Body of pancreas (tissue), 4 donors: ENCODE data around the gene PGP. TPM values are rescaled to one million over a fixed set of nuclear protein-coding genes. Genes with fewer than 3 reads are reported as not detected.

Experiments used
- ATAC-seq: fragments of 150-250 bp; one replicate; pipeline ENCODE4 v1.9.1; 2016
- DNase-seq, 4 donors: peaks; one replicate each; pipeline ENCODE4 v3.0.0-alpha.2; 2019
- H3K27ac ChIP-seq, 4 donors: fragments of 200-600 bp; sonication (generic); 1 replicate in 3 of 4; 2 replicates in 1 of 4; pipeline versions ENCODE4 v1.5.1 to v1.6.1; 2016 to 2019; ENCODE audit warnings: mild to moderate bottlenecking in 1 of 4, mixed read lengths in 1 of 4, moderate library complexity in 1 of 4
- H3K27me3 ChIP-seq, 2 donors: fragments of 200-600 bp; sonication (generic); one replicate each; pipeline ENCODE4 v1.6.0; 2016; ENCODE audit warnings: mild to moderate bottlenecking in 1 of 2
- H3K36me3 ChIP-seq, 2 donors: fragments of 200-600 bp; sonication (generic); replicated peaks in 1 of 2; 2 replicates each; pipeline ENCODE4 v1.5.1; 2016; ENCODE audit warnings: low read depth in 2 of 2; ENCODE audit not compliant: insufficient read depth in 1 of 2
- H3K4me1 ChIP-seq: fragments of 200-600 bp; sonication (generic); one replicate; pipeline ENCODE4 v1.6.0; 2016
- H3K4me3 ChIP-seq, 2 donors: fragments of 200-600 bp; sonication (generic); 1 replicate in 1 of 2; 2 replicates in 1 of 2; pipeline ENCODE4 v1.5.1; 2016 to 2019
- H3K9me3 ChIP-seq, 3 donors: fragments of 200-600 bp; sonication (generic); 1 replicate in 2 of 3; 2 replicates in 1 of 3; pipeline ENCODE4 v1.5.1; 2016
- POLR2A ChIP-seq, 3 donors: fragments of 450-650 bp; IDR thresholded peaks; one replicate each; pipeline ENCODE4 v1.6.1; 2016; ENCODE audit warnings: antibody characterized with exemption in 3 of 3, mild to moderate bottlenecking in 2 of 3
- whole genome bisulfite sequencing, 2 donors: methylation state at CpG; one replicate each; pipeline ENCODE4 v1.1.5; 2017; 5-methylcytosine and 5-hydroxymethylcytosine counted together
- intact Hi-C: fragments of 100-400 bp; cut with DNase I; formaldehyde crosslinking; loops from one replicate; pipeline ENCODE4 v1.15.1; 2023
- total RNA-seq, 2 donors: library from RNA; depleted of rRNA; stranded (reverse); fragments of >200 nt; gene quantifications; one replicate each; pipeline ENCODE4 v1.1.0, GENCODE V29; 2016
- TF ChIP-seq, protein P1 (sequence below), 7 experiments: fragments of 450-650 bp in 4 of 7; fragments of 200-600 bp in 3 of 7; sonication (generic) in 3 of 7; IDR thresholded peaks; one replicate each; pipeline ENCODE4 v1.5.1; 2016 to 2019; ENCODE audit warnings: antibody characterized with exemption in 7 of 7

PGP gene
- total RNA-seq, 2 donors from 2014 or later: 7.8 to 15.8 TPM

DNA sequence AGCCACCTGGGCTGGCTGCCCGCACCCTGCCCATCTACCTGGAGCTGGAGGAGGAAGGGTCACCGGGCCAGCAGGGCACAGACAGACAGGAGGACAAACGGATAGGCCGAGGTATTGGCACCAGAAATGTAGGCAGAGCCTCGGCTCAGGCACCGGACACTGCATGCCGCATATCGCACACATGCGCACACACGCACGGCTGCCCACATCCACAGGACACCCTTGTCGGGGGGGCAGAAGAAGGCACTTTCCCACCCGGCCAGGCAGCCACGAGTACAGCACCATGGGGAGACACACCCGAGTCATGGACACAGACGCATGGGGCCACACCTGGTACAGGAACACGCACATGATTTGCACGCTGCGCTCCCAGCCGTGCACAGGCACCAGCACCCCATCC is 32.7 kb downstream of the PGP start:
- intact Hi-C loops: no loop called here
- no peak for ATAC-seq
- DNase-seq: no peak

DNA sequence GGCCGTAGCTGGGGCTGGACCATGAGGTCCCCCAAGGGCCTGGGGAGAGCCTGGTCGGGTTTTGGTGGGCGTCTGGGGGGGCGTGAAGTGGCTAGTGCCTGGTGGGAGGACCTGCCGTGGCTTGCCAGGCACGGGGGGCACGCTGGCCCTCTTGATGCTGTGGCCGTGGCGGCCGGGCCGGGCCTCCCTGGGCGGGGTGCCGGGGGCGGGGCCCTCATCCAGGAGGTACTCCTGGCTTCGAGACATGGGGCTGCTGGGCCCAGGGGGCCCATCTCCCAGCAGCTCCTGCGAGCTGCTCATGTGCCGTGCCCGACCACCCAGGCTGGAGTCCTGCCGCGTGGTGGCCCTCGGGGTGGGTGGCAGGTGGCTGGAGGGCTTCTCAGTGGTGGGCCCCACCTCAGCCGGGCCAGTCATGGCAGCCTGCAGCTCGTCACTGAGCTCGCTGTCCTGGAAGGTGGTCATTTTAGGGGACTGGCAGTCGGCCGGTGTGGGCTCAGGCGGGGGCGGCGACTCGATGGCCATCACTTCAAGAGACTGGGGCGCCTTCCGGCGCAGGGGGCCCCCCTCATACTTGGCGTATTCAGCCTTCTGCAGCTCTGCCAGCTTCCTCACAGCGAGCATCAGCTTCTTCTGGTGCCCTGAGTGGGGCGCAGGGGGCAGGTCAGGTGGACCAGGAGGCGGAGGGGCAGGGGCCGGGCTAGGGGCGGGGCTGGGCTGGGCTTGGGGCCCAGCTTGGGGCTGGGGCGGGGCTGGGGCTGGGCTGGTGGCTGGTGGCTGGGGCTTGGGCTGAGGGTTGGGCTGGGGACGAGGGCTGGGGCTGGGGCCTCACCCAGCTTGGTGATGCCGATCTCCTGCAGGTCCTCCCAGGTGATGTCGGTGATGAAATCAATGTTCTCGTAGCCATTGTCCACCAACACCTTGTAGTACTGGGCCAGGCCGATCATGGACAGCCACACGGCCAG is 33.4 kb downstream of the PGP start:
- TF ChIP-seq, protein P1, sequence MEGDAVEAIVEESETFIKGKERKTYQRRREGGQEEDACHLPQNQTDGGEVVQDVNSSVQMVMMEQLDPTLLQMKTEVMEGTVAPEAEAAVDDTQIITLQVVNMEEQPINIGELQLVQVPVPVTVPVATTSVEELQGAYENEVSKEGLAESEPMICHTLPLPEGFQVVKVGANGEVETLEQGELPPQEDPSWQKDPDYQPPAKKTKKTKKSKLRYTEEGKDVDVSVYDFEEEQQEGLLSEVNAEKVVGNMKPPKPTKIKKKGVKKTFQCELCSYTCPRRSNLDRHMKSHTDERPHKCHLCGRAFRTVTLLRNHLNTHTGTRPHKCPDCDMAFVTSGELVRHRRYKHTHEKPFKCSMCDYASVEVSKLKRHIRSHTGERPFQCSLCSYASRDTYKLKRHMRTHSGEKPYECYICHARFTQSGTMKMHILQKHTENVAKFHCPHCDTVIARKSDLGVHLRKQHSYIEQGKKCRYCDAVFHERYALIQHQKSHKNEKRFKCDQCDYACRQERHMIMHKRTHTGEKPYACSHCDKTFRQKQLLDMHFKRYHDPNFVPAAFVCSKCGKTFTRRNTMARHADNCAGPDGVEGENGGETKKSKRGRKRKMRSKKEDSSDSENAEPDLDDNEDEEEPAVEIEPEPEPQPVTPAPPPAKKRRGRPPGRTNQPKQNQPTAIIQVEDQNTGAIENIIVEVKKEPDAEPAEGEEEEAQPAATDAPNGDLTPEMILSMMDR (IDR thresholded peaks at IDR 0.05): no peak
- TF ChIP-seq POLR2A (IDR thresholded peaks at IDR 0.05): no peak
- H3K4me3 ChIP-seq: no peak overlapping the region
- no peak overlapping the region for H3K27ac ChIP-seq
- no peaks in the 10 kb centered on the region for H3K9me3 ChIP-seq
- ATAC-seq: no peak
- intact Hi-C loops: no loop called here
- DNase-seq: no peak
- H3K4me1 ChIP-seq: no peaks in the 10 kb centered on the region
- H3K36me3 ChIP-seq: peaks cover 0 to 2% of the 10 kb centered on the region in 2 donors
- no peaks in the 10 kb centered on the region for H3K27me3 ChIP-seq
- 87 to 95% methylated on average over 19 to 29 of the region's 46 CpGs for WGBS, 2 donors

More for the DNA sequence above, 32.7 kb downstream of the PGP start:
- no peak overlapping the region for H3K4me3 ChIP-seq
- H3K4me1 ChIP-seq: no peaks in the 10 kb centered on the region
- H3K36me3 ChIP-seq: no peaks in the 10 kb centered on the region
- H3K27ac ChIP-seq: no peak overlapping the region
- no peak for TF ChIP-seq POLR2A (IDR thresholded peaks at IDR 0.05)
- TF ChIP-seq, protein P1 (IDR thresholded peaks at IDR 0.05): no peak
- 90 to 93% methylated on average over 13 to 20 of the region's 20 CpGs for WGBS, 2 donors
- no peaks in the 10 kb centered on the region for H3K27me3 ChIP-seq
- H3K9me3 ChIP-seq: no peaks in the 10 kb centered on the region

DNA sequence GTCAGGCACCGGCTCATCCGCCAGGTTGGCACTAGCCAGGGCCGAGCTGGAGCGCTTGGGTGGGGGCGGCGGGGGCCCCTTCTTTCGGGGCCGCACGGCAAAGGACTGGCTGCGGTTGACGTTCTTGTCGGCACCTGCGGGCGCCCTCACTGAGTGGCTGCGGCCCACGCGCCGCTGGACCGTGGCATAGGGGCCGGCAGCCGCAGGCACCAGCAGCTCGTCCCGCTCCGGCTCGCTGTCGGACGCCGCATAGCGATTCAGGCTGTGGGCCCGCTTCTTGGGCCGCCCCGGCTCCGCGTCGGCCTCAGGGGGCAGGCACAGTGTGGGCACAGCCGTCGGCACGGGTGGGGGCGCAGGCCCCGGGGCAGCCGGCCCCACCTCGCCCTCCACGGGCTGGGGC is 34.2 kb downstream of the PGP start:
- no peak for ATAC-seq
- no peak overlapping the region for H3K27ac ChIP-seq
- 96 to 99% methylated on average over 13 to 23 of the region's 43 CpGs for WGBS, 2 donors
- peaks cover 3 to 7% of the 10 kb centered on the region in 2 donors for H3K36me3 ChIP-seq
- no peak for DNase-seq
- H3K4me3 ChIP-seq: no peak overlapping the region
- no peaks in the 10 kb centered on the region for H3K4me1 ChIP-seq
- TF ChIP-seq, protein P1 (IDR thresholded peaks at IDR 0.05): no peak
- TF ChIP-seq POLR2A (IDR thresholded peaks at IDR 0.05): no peak
- intact Hi-C loops: no loop called here
- no peaks in the 10 kb centered on the region for H3K9me3 ChIP-seq
- no peaks in the 10 kb centered on the region for H3K27me3 ChIP-seq

DNA sequence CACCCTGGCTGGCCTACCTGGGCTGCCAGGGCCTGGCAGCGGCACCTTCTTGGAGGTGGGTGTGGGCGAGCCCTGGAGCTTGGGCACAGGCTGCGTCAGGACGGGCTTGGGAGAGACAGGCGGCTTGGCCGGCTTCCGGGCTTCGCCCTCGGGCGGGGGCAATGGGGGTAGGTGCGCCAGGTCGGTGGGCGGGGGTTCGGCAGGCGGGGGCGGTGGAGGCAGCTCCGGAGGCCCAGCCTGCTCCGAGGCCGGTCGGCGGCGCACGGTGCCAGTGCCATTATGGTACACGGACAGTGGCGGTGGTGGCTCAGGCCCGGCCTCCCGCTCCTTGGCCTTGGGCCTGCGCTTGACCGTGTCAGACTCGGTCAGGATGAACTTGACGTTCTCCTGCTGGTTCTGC is 35.1 kb downstream of the PGP start:
- Histone ChIP-seq H3K36me3 (peaks cover 3 to 12% of the 10 kb centered on the region in 2 donors), H3K9me3 (no peaks in the 10 kb centered on the region), H3K4me1 (no peaks in the 10 kb centered on the region), H3K27ac (no peak overlapping the region), H3K4me3 (no peak overlapping the region), H3K27me3 (no peaks in the 10 kb centered on the region)
- no peak for TF ChIP-seq POLR2A (IDR thresholded peaks at IDR 0.05)
- TF ChIP-seq, protein P1 (IDR thresholded peaks at IDR 0.05): no peak
- DNase-seq (no peak), ATAC-seq (no peak)
- intact Hi-C loops: no loop called here
- 94 to 98% methylated on average over 10 to 18 of the region's 31 CpGs for WGBS, 2 donors
